GM19240 (cell line): Measurements from ENCODE around the gene JSRP1.

ENCODE experiments used
- DNase-seq: peaks from one replicate; pipeline ENCODE4 v3.0.0; 2011; ENCODE audit warnings: low spot score; ENCODE audit not compliant: insufficient read length

The JSRP1 gene

GRCh38 chr19:2255982-2256685 is at the start of gene JSRP1:
Gene JSRP1, minus strand, starts transcription at chr19:2256417. Its CDS starts 1,103 bp downstream, at chr19:2255314.
- DNase-seq: no peak

- DNase-seq: no peak
Observed at GRCh38 chr19:2305452-2306280, 49.4 kb upstream of the JSRP1 start.

- no peak for DNase-seq
Observed at GRCh38 chr19:2303211-2303798, 47.1 kb upstream of the JSRP1 start.

- DNase-seq: no peak
Observed at GRCh38 chr19:2302319-2303210, 46.3 kb upstream of the JSRP1 start.

- DNase-seq: no peak
Observed at GRCh38 chr19:2300533-2300932, 44.3 kb upstream of the JSRP1 start.

- DNase-seq: no peak
Observed at GRCh38 chr19:2296141-2296540, 39.9 kb upstream of the JSRP1 start.

GRCh38 chr19:2294687-2295335 is 38.6 kb upstream of the JSRP1 start:
- DNase-seq: no peak

GRCh38 chr19:2291185-2291751 is 35.1 kb upstream of the JSRP1 start:
- DNase-seq: no peak

GRCh38 chr19:2290441-2291184 is 34.4 kb upstream of the JSRP1 start:
- DNase-seq: no peak

GRCh38 chr19:2289714-2290435 is 33.7 kb upstream of the JSRP1 start:
- DNase-seq: peak; percentile 87

- no peak for DNase-seq
Observed at GRCh38 chr19:2288818-2289713, 32.8 kb upstream of the JSRP1 start.

GRCh38 chr19:2288338-2288817 is 32.2 kb upstream of the JSRP1 start:
- no peak for DNase-seq

GRCh38 chr19:2287585-2288337 is 31.5 kb upstream of the JSRP1 start:
- no peak for DNase-seq

GRCh38 chr19:2286402-2287140 is 30.4 kb upstream of the JSRP1 start:
- no peak for DNase-seq

GRCh38 chr19:2283835-2284507 is 27.8 kb upstream of the JSRP1 start:
- no peak for DNase-seq

GRCh38 chr19:2282862-2283237 is 26.6 kb upstream of the JSRP1 start:
- no peak for DNase-seq
